ENCODE results near the gene CBX4. TPM values are rescaled to one million over a fixed set of nuclear protein-coding genes. Genes with fewer than 3 reads are reported as not detected.

Gene CBX4
- total RNA-seq, 2 donors from 2014 or later, result 28.0 to 28.5 TPM

- TF ChIP-seq CTCF (IDR thresholded peaks at IDR 0.05), result no peak
- no peak for TF ChIP-seq POLR2AphosphoS5 (IDR thresholded peaks at IDR 0.05)
- no peak for DNase-seq (ENCODE audit: low spot score)
- WGBS, result 21% methylated on average over 4 of the region's 4 CpGs
- Histone ChIP-seq H3K27me3 (replicated peaks; ENCODE audit: insufficient read depth) (peaks cover 55% of the 10 kb centered on the region), H3K4me3 (no peak overlapping the region), H3K4me1 (replicated peaks) (peaks cover 5% of the 10 kb centered on the region), H3K36me3 (no peaks in the 10 kb centered on the region), H3K27ac (no peak overlapping the region), H3K9me3 (no peaks in the 10 kb centered on the region)
- intact Hi-C loops (cut with DNase I), result no loop called here
Observed at GRCh38 chr17:79806446-79806760, 32.8 kb downstream of the CBX4 start.

GRCh38 chr17:79804856-79805696, 34.2 kb downstream of the CBX4 start:
- intact Hi-C loops (cut with DNase I), result no loop called here
- 12% methylated on average over 22 of the region's 22 CpGs for WGBS
- no peak for DNase-seq (ENCODE audit: low spot score)
- TF ChIP-seq POLR2AphosphoS5 (IDR thresholded peaks at IDR 0.05) (no peak), CTCF (IDR thresholded peaks at IDR 0.05) (no peak), POLR2A (IDR thresholded peaks at IDR 0.05) (no peak)
- Histone ChIP-seq H3K36me3 (no peaks in the 10 kb centered on the region), H3K9me3 (no peaks in the 10 kb centered on the region), H3K4me1 (replicated peaks) (peaks cover 6% of the 10 kb centered on the region), H3K27me3 (replicated peaks; ENCODE audit: insufficient read depth) (peaks cover 62% of the 10 kb centered on the region), H3K4me3 (no peak overlapping the region), H3K27ac (no peak overlapping the region)

DNA sequence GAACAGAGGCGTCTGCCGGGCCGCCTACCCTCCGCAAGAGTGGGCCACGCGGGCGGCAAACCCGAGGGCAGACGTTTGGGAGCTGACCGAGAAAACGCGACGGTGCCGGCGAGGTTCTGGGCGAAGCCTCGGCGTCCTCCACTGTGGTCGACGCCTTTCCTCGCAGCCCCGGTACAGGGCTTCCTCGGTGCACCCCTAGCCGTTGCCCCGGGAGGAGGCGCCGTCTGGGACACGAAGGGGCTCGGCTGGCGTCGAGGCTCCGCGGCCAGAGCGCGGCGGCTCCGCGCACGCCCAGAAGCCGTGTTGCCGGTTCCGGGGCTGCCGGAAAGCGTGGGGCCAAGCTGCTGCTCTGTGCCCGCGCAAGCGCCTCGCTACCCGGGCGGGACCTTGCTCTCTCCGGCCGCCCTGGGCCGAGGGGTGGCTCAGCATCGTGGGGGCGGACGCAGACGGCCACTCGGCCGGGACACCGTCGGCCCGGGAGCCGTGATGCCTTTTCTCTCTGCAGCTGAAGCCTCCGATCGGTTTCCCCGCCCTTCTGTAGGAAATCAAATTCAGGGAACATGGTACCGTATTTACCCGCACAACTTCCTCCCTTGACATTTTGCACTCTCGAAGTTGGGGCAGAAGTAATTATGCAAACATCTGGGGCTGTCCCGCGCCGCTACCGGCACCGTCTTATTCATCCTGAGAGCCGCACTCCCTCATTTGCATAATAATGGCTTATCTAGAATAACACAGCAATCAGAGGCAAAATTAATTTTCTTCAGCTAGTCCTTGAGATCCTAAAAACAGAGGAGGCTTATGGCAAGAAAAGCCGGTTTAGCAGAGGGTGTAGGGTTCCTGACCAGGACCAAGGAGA, 35.0 kb downstream of the CBX4 start:
- H3K4me3 ChIP-seq, result no peak overlapping the region
- intact Hi-C loops (cut with DNase I), result no loop called here
- no peak for DNase-seq (ENCODE audit: low spot score)
- H3K4me1 ChIP-seq (replicated peaks), result peaks cover 6% of the 10 kb centered on the region
- H3K27ac ChIP-seq, result no peak overlapping the region
- H3K9me3 ChIP-seq, result no peaks in the 10 kb centered on the region
- peaks cover 70% of the 10 kb centered on the region for H3K27me3 ChIP-seq (replicated peaks; ENCODE audit: insufficient read depth)
- WGBS, result 2% methylated on average over 48 of the region's 76 CpGs
- no peaks in the 10 kb centered on the region for H3K36me3 ChIP-seq
- TF ChIP-seq POLR2AphosphoS5 (IDR thresholded peaks at IDR 0.05) (peak; percentile 5), CTCF (IDR thresholded peaks at IDR 0.05) (no peak)

DNA sequence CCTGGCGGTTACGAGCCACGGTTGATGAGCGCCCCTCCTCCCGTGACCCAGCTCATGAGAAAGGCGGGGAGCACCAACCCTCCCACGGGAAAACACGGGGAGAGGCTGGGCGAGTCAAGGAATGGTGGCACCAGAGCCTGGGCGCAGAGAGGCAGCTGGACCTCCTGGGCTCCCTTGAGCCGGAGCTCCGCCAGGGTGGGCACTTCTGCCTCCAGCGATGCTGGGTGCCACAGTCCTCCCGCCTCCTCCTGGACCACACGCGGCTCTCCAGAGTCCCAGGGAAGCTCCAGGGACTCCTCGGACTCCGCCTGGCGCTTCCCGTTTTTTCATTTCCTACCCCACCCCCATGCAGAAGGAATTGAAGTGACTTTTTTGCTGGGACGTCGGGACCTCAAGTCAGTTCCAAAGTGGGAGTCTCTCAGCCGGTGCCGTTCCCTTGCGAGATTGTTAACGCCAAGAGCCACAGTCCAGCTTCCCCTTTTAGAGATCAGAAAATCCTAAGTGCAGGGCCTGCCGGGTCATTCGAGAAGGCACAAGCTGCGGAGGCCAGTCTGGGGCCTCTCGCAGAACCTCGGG, 35.7 kb downstream of the CBX4 start:
- H3K4me3 ChIP-seq, result no peak overlapping the region

More for the DNA sequence above, 35.7 kb downstream of the CBX4 start:
- Histone ChIP-seq H3K27ac (no peak overlapping the region), H3K9me3 (no peaks in the 10 kb centered on the region), H3K36me3 (no peaks in the 10 kb centered on the region), H3K4me1 (replicated peaks) (peaks cover 6% of the 10 kb centered on the region), H3K27me3 (replicated peaks; ENCODE audit: insufficient read depth) (peaks cover 77% of the 10 kb centered on the region)
- no peak for TF ChIP-seq CTCF (IDR thresholded peaks at IDR 0.05)
- TF ChIP-seq POLR2AphosphoS5 (IDR thresholded peaks at IDR 0.05), result no peak
- TF ChIP-seq POLR2A (IDR thresholded peaks at IDR 0.05), result no peak
- no peak for DNase-seq (ENCODE audit: low spot score)
- WGBS, result 13% methylated on average over 30 of the region's 31 CpGs
- intact Hi-C loops (cut with DNase I), result no loop called here
